ENCODE results near the gene SPOPL.

- no peak for TF ChIP-seq CTCF (IDR thresholded peaks at IDR 0.05)
- TF ChIP-seq POLR2A (IDR thresholded peaks at IDR 0.05; ENCODE audit: low read depth): no peak
- TF ChIP-seq POLR2AphosphoS5 (IDR thresholded peaks at IDR 0.05): no peak
Measured at GRCh38 chr2:138486363-138487198, 15.0 kb upstream of the SPOPL start.
